RWPE2 (cell line): ENCODE data around the gene TP53I13.

Experiments
- ATAC-seq: fragments of 200-7000 bp; cut with Tn5 transposase; 3 replicates; pipeline ENCODE4 v1.9.1; 2021; ENCODE audit warnings: low read depth
- DNase-seq: peaks from one replicate; pipeline ENCODE4 v3.0.0-alpha.2; 2020; ENCODE audit warnings: low spot score
- H3K27ac ChIP-seq: fragments of 450-650 bp; 2 replicates; pipeline ENCODE4 v1.5.1; 2017; ENCODE audit warnings: mild to moderate bottlenecking; ENCODE audit not compliant: poor library complexity, severe bottlenecking
- H3K27me3 ChIP-seq: fragments of 250-450 bp; sonication (Bioruptor Pico); 2 replicates; pipeline ENCODE4 v1.5.1; 2021; ENCODE audit warnings: mild to moderate bottlenecking, moderate library complexity; ENCODE audit not compliant: insufficient read depth, poor library complexity, severe bottlenecking
- H3K36me3 ChIP-seq: fragments of 250-450 bp; sonication (Bioruptor Pico); 2 replicates; pipeline ENCODE4 v1.5.1; 2020; ENCODE audit warnings: low read depth, mild to moderate bottlenecking, moderate library complexity
- H3K4me1 ChIP-seq: fragments of 250-450 bp; sonication (Bioruptor Pico); 2 replicates; pipeline ENCODE4 v1.5.1; 2021; ENCODE audit warnings: mild to moderate bottlenecking, moderate library complexity; ENCODE audit not compliant: insufficient read depth, poor library complexity, severe bottlenecking
- H3K4me3 ChIP-seq: fragments of 250-450 bp; sonication (Bioruptor Pico); 2 replicates; pipeline ENCODE4 v1.5.1; 2021; ENCODE audit warnings: mild to moderate bottlenecking, moderate library complexity; ENCODE audit not compliant: severe bottlenecking
- H3K9me3 ChIP-seq: fragments of 250-450 bp; sonication (Bioruptor Pico); 2 replicates; pipeline ENCODE4 v1.5.1; 2021; ENCODE audit warnings: mild to moderate bottlenecking, moderate library complexity; ENCODE audit not compliant: severe bottlenecking
- TF ChIP-seq, protein P1 (sequence below): fragments of 450-650 bp; IDR thresholded peaks from one replicate; pipeline ENCODE4 v1.5.1; 2017; ENCODE audit warnings: mild to moderate bottlenecking, moderate library complexity; ENCODE audit not compliant: poor library complexity, severe bottlenecking

The TP53I13 gene, protein sequence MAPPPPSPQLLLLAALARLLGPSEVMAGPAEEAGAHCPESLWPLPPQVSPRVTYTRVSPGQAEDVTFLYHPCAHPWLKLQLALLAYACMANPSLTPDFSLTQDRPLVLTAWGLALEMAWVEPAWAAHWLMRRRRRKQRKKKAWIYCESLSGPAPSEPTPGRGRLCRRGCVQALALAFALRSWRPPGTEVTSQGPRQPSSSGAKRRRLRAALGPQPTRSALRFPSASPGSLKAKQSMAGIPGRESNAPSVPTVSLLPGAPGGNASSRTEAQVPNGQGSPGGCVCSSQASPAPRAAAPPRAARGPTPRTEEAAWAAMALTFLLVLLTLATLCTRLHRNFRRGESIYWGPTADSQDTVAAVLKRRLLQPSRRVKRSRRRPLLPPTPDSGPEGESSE

DNA sequence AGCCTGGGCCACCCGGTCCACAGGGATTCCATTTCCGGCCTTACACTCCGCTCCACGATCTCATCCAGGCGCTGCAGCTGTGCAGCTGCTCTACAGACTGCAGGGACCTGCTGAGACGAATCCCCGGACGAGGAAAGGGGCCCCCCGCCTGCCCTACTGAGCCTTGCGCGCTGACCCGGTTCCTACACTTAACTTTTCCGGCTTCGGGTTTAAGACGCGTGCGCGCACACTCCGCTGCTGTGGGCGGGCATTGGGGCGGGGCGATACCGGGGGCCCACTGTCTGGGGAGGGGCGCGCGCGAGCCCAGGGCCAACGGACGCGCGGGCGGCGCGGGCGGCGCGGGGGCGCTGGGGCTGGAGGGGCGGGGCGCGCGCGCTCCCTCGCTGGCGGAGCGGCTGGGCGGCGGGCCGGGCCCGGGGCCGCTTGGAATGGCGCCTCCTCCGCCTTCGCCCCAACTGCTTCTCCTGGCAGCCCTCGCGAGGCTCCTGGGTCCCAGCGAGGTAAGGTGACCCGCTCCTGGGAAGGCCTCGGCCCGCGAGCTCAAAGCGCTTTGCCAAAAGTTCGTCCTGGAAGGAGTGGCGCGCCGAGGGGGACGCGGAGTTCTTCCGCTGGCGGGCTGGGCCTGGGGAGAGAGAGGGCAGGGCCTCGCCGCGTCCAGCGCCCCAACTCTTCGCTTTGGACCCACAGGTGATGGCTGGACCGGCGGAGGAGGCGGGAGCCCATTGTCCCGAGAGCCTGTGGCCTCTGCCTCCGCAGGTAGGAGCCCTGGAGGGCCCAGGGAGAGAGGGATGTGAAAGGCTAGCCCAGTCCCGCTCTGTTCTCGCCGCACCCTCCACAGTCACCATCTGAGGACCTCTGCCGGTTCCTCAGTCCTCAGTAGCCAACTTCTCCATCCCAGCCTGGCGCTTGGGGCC, at the start of gene TP53I13:
TP53I13 (plus strand) TSS at position 371 of the 914 bp plus-strand sequence; CDS start at position 429, 58 bp downstream.
- Histone ChIP-seq H3K4me1 (peaks cover 3% of the 10 kb centered on the region), H3K27me3 (no peaks in the 10 kb centered on the region), H3K36me3 (peaks cover 7% of the 10 kb centered on the region), H3K9me3 (no peaks in the 10 kb centered on the region), H3K4me3 (peak within 1 kb of the TSS; percentile 53), H3K27ac (peak within 1 kb of the TSS; percentile 79)
- ATAC-seq (peak; percentile 44), DNase-seq (peak; percentile 89)
- TF ChIP-seq, protein P1, sequence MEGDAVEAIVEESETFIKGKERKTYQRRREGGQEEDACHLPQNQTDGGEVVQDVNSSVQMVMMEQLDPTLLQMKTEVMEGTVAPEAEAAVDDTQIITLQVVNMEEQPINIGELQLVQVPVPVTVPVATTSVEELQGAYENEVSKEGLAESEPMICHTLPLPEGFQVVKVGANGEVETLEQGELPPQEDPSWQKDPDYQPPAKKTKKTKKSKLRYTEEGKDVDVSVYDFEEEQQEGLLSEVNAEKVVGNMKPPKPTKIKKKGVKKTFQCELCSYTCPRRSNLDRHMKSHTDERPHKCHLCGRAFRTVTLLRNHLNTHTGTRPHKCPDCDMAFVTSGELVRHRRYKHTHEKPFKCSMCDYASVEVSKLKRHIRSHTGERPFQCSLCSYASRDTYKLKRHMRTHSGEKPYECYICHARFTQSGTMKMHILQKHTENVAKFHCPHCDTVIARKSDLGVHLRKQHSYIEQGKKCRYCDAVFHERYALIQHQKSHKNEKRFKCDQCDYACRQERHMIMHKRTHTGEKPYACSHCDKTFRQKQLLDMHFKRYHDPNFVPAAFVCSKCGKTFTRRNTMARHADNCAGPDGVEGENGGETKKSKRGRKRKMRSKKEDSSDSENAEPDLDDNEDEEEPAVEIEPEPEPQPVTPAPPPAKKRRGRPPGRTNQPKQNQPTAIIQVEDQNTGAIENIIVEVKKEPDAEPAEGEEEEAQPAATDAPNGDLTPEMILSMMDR = no peak

DNA sequence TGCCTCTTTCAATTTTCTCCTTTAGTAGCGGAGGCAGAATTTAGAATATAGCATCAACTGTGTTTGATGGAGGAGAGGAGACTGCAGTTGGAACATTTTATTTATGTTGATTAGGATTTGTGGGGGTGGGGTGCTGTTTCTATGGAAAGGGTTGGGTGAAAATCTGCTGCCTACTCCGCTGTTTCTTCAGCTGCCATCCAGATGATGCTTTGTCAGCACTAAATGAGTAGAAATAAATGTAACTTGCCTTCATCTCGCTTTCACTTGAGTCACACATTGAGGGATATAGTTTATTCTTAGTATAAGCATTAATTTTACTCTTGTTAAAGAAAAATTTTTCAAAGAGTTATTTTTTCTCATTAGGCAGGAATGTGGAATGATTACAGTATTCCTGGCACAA, 43.8 kb upstream of the TP53I13 start:
- DNase-seq (no peak), ATAC-seq (no peak)
- H3K9me3 ChIP-seq = no peaks in the 10 kb centered on the region
- H3K4me3 ChIP-seq = no peak overlapping the region
- TF ChIP-seq, protein P1 = no peak
- H3K36me3 ChIP-seq = peaks cover 72% of the 10 kb centered on the region
- H3K4me1 ChIP-seq = no peaks in the 10 kb centered on the region
- no peak overlapping the region for H3K27ac ChIP-seq
- H3K27me3 ChIP-seq = no peaks in the 10 kb centered on the region

DNA sequence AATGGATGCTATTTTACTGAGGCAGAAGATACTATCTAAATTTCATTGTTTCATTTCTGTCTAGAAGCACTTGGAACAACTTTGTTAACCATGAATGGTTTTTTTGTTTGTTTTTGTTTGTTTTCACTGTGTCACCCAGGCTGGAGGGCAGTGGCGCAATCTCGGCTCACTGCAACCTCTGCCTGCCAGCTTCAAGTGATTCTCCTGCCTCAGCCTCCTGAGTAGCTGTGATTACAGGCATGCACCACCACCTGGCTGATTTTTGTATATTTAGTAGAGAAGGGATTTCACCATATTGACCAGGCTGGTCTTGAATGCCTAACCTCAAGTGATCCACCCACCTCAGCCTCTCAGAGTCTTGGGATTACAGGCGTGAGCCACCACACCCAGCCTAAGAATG, 42.2 kb upstream of the TP53I13 start:
- TF ChIP-seq, protein P1 = no peak
- H3K4me1 ChIP-seq = no peaks in the 10 kb centered on the region

DNA sequence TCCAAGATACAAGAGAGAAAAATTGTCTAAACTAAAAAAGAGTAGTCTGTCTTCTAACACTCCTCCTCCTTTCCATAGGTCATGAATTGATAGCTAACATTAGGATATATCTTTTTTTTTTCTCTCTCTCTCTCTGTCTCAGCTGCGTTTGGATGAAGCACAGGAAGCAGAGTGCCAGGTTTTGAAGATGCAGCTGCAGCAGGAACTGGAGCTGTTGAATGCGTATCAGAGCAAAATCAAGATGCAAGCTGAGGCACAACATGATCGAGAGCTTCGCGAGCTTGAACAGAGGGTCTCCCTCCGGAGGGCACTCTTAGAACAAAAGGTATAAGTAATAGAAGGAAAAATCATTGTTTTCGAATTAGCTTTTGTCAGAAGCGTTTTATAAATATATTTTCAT, 34.5 kb upstream of the TP53I13 start:
- Histone ChIP-seq H3K36me3 (peaks cover 76% of the 10 kb centered on the region), H3K27me3 (no peaks in the 10 kb centered on the region), H3K4me3 (no peak overlapping the region), H3K9me3 (no peaks in the 10 kb centered on the region), H3K4me1 (no peaks in the 10 kb centered on the region), H3K27ac (no peak overlapping the region)
- DNase-seq (no peak), ATAC-seq (no peak)
- TF ChIP-seq, protein P1 = no peak

More for the DNA sequence above, 42.2 kb upstream of the TP53I13 start:
- DNase-seq (no peak), ATAC-seq (no peak)
- Histone ChIP-seq H3K9me3 (no peaks in the 10 kb centered on the region), H3K27ac (no peak overlapping the region), H3K4me3 (no peak overlapping the region), H3K27me3 (no peaks in the 10 kb centered on the region), H3K36me3 (peaks cover 74% of the 10 kb centered on the region)
